Measurements from ENCODE around the gene PDGFB.
A peak's percentile ranks its signal among the peaks of the same experiment; 100 is the strongest.

PDGFB gene

GRCh38 chr22:39290724-39291161, 46.0 kb upstream of the PDGFB start:
- Histone ChIP-seq H3K4me1 (ENCODE audit: control insufficient read depth in 1 of 2, insufficient read depth in 1 of 2, low read depth in 1 of 2, low read length in 1 of 2) (peaks cover 29% of the 10 kb centered on the region in 2 experiments), H3K36me3 (no peaks in the 10 kb centered on the region), H3K27me3 (no peaks in the 10 kb centered on the region), H3K9me3 (no peaks in the 10 kb centered on the region), H3K27ac (no peak overlapping the region), H3K4me3 (ENCODE audit: low read depth in 1 of 2, low read length in 1 of 2) (no peak overlapping the region)
- no peak for TF ChIP-seq CTCF (IDR thresholded peaks at IDR 0.05)

GRCh38 chr22:39289975-39290720, 45.4 kb upstream of the PDGFB start:
- Histone ChIP-seq H3K27me3 (no peaks in the 10 kb centered on the region), H3K9me3 (no peaks in the 10 kb centered on the region), H3K27ac (no peak overlapping the region), H3K36me3 (no peaks in the 10 kb centered on the region), H3K4me3 (ENCODE audit: low read depth in 1 of 2, low read length in 1 of 2) (no peak overlapping the region), H3K4me1 (ENCODE audit: control insufficient read depth in 1 of 2, insufficient read depth in 1 of 2, low read depth in 1 of 2, low read length in 1 of 2) (peaks cover 29% of the 10 kb centered on the region in 2 experiments)
- TF ChIP-seq CTCF (IDR thresholded peaks at IDR 0.05) = no peak

GRCh38 chr22:39289533-39289932, 44.8 kb upstream of the PDGFB start:
- TF ChIP-seq CTCF (IDR thresholded peaks at IDR 0.05) = no peak
- Histone ChIP-seq H3K27ac (no peak overlapping the region), H3K4me1 (ENCODE audit: control insufficient read depth in 1 of 2, insufficient read depth in 1 of 2, low read depth in 1 of 2, low read length in 1 of 2) (peaks cover 29% of the 10 kb centered on the region in 2 experiments), H3K4me3 (ENCODE audit: low read depth in 1 of 2, low read length in 1 of 2) (no peak overlapping the region), H3K27me3 (no peaks in the 10 kb centered on the region), H3K9me3 (peaks cover 5% of the 10 kb centered on the region), H3K36me3 (no peaks in the 10 kb centered on the region)

GRCh38 chr22:39288135-39288898, 43.5 kb upstream of the PDGFB start:
- Histone ChIP-seq H3K36me3 (no peaks in the 10 kb centered on the region), H3K27me3 (peaks cover 5% of the 10 kb centered on the region), H3K4me1 (ENCODE audit: control insufficient read depth in 1 of 2, insufficient read depth in 1 of 2, low read depth in 1 of 2, low read length in 1 of 2) (peaks cover 29% of the 10 kb centered on the region in 2 experiments), H3K9me3 (peaks cover 5% of the 10 kb centered on the region), H3K27ac (no peak overlapping the region), H3K4me3 (ENCODE audit: low read depth in 1 of 2, low read length in 1 of 2) (no peak overlapping the region)
- TF ChIP-seq CTCF (IDR thresholded peaks at IDR 0.05) = no peak

- no peaks in the 10 kb centered on the region for H3K36me3 ChIP-seq
- H3K4me3 ChIP-seq (ENCODE audit: low read depth in 1 of 2, low read length in 1 of 2) = peak overlapping the region; percentile 6 to 15
- peaks cover 21 to 22% of the 10 kb centered on the region in 2 experiments for H3K4me1 ChIP-seq (ENCODE audit: control insufficient read depth in 1 of 2, insufficient read depth in 1 of 2, low read depth in 1 of 2, low read length in 1 of 2)
- peak overlapping the region; percentile 76 for H3K27ac ChIP-seq
- peaks cover 16% of the 10 kb centered on the region for H3K27me3 ChIP-seq
- H3K9me3 ChIP-seq = peaks cover 5% of the 10 kb centered on the region
- TF ChIP-seq CTCF (IDR thresholded peaks at IDR 0.05) = no peak
Measured at GRCh38 chr22:39287076-39287725, 42.4 kb upstream of the PDGFB start.

Measured in neutrophil (primary cell).